OCI-LY3 (cell line): Measurements from ENCODE around the gene BMPR2.
"Not testable (repeated sequence)": the region's sequence is repeated elsewhere in the genome, so short reads cannot be mapped to it uniquely, and the experiment has no call there.

ENCODE experiments used
- H2AFZ ChIP-seq: fragments of 200-600, 300-600 bp; shearing (Covaris generic); 2 replicates; pipeline ENCODE4 v1.6.0; 2014; ENCODE audit warnings: antibody characterized with exemption, low read depth, low read length
- H3K27ac ChIP-seq: fragments of 200-600, 300-600 bp; sonication (generic); 2 replicates; pipeline ENCODE4 v1.5.1; 2014; ENCODE audit warnings: mild to moderate bottlenecking, low read length, moderate library complexity, mixed read lengths
- H3K27me3 ChIP-seq: fragments of 200-600, 300-600 bp; sonication (generic); 2 replicates; pipeline ENCODE4 v1.6.1; 2014; ENCODE audit warnings: low read depth, low read length, mixed read lengths
- H3K36me3 ChIP-seq: fragments of 200-600, 300-600 bp; sonication (generic); replicated peaks from 2 replicates; pipeline ENCODE3; 2014; ENCODE audit warnings: low read depth, low read length, mixed read lengths
- H3K4me1 ChIP-seq: fragments of 300-600, 200-600 bp; sonication (generic); 2 replicates; pipeline ENCODE4 v1.6.1; 2014; ENCODE audit warnings: low read length, mixed read lengths
- H3K4me2 ChIP-seq: fragments of 200-600, 300-600 bp; sonication (generic); 2 replicates; pipeline ENCODE4 v1.6.1; 2014; ENCODE audit warnings: low read length, mixed read lengths
- H3K4me3 ChIP-seq: fragments of 300-600, 200-600 bp; sonication (generic); 2 replicates; pipeline ENCODE4 v1.5.1; 2014; ENCODE audit warnings: antibody characterized with exemption, mild to moderate bottlenecking, low read length, moderate library complexity
- H3K79me2 ChIP-seq: fragments of 300-600, 200-600 bp; shearing (Covaris generic); 2 replicates; pipeline ENCODE4 v1.6.1; 2014; ENCODE audit warnings: mild to moderate bottlenecking, low read length, mixed read lengths
- H3K9ac ChIP-seq: fragments of 300-600, 200-600 bp; shearing (Covaris generic); 2 replicates; pipeline ENCODE4 v1.6.0; 2014; ENCODE audit warnings: mild to moderate bottlenecking, low read length, moderate library complexity
- H3K9me3 ChIP-seq: fragments of 200-600, 300-600 bp; shearing (Covaris generic); 2 replicates; pipeline ENCODE4 v1.6.1; 2014; ENCODE audit warnings: low read length, mixed read lengths; ENCODE audit not compliant: insufficient read depth
- H4K20me1 ChIP-seq: fragments of 200-600, 300-600 bp; sonication (generic); 2 replicates; pipeline ENCODE4 v1.6.1; 2016; ENCODE audit warnings: low read length, mixed read lengths; ENCODE audit not compliant: insufficient read depth
- CTCF ChIP-seq: fragments of 200-600, 300-600 bp; sonication (generic); IDR thresholded peaks from 2 replicates; pipeline ENCODE4 v1.5.1; 2014; ENCODE audit warnings: antibody characterized with exemption, low read length, low read depth
- EZH2phosphoT487 ChIP-seq: fragments of 200-600 bp; shearing (Covaris generic); IDR thresholded peaks from 2 replicates; pipeline ENCODE4 v1.6.1; 2018; ENCODE audit warnings: antibody characterized with exemption, mixed run types, low read depth

The BMPR2 gene

GRCh38 chr2:202382684-202383083 is 6.6 kb downstream of the BMPR2 start:
- no peak overlapping the region for H3K4me2 ChIP-seq
- no peak overlapping the region for H2AFZ ChIP-seq
- H4K20me1 ChIP-seq, result no peaks in the 10 kb centered on the region; the same call in 1 of the 2 replicates
- peaks cover 49% of the 10 kb centered on the region for H3K4me1 ChIP-seq
- no peak overlapping the region for H3K9ac ChIP-seq
- peaks cover 29% of the 10 kb centered on the region for H3K79me2 ChIP-seq
- no peak overlapping the region for H3K27ac ChIP-seq
- no peaks in the 10 kb centered on the region for H3K27me3 ChIP-seq
- TF ChIP-seq EZH2phosphoT487 (no peak), CTCF (no peak)
- H3K4me3 ChIP-seq, result no peak overlapping the region
- no peaks in the 10 kb centered on the region for H3K9me3 ChIP-seq
- H3K36me3 ChIP-seq, result no peaks in the 10 kb centered on the region

GRCh38 chr2:202386495-202386894 is 10.4 kb downstream of the BMPR2 start:
- H4K20me1 ChIP-seq, H3K4me2 ChIP-seq, H2AFZ ChIP-seq, H3K9ac ChIP-seq, H3K27me3 ChIP-seq, H3K36me3 ChIP-seq, H3K27ac ChIP-seq, H3K4me3 ChIP-seq, H3K9me3 ChIP-seq: not testable (repeated sequence)
- H3K79me2 ChIP-seq, result peaks cover 11% of the 10 kb centered on the region; the same call in 1 of the 2 replicates
- peaks cover 30% of the 10 kb centered on the region for H3K4me1 ChIP-seq

GRCh38 chr2:202387608-202388342 is 11.6 kb downstream of the BMPR2 start:
- Histone ChIP-seq H2AFZ (no peak overlapping the region), H3K79me2 (peaks cover 11% of the 10 kb centered on the region; the same call in 1 of the 2 replicates)

GRCh38 chr2:202400941-202401340 is 24.8 kb downstream of the BMPR2 start:
- Histone ChIP-seq H3K4me1 (no peaks in the 10 kb centered on the region), H3K27me3 (no peaks in the 10 kb centered on the region), H3K36me3 (no peaks in the 10 kb centered on the region), H3K27ac (no peak overlapping the region), H3K9ac (no peak overlapping the region), H3K79me2 (no peaks in the 10 kb centered on the region), H3K4me3 (no peak overlapping the region), H3K9me3 (no peaks in the 10 kb centered on the region), H4K20me1 (peaks cover 3% of the 10 kb centered on the region; the same call in 1 of the 2 replicates), H3K4me2 (no peak overlapping the region), H2AFZ (no peak overlapping the region)
- TF ChIP-seq CTCF (no peak), EZH2phosphoT487 (no peak)

More at GRCh38 chr2:202387608-202388342, 11.6 kb downstream of the BMPR2 start:
- no peak overlapping the region for H3K4me3 ChIP-seq
- H3K4me1 ChIP-seq, result peaks cover 30% of the 10 kb centered on the region
- no peak overlapping the region for H3K27ac ChIP-seq
- H3K9me3 ChIP-seq, result no peaks in the 10 kb centered on the region
- no peaks in the 10 kb centered on the region for H3K36me3 ChIP-seq
- TF ChIP-seq EZH2phosphoT487 (no peak), CTCF (no peak)
- no peaks in the 10 kb centered on the region for H3K27me3 ChIP-seq
- H3K9ac ChIP-seq, result no peak overlapping the region
- H3K4me2 ChIP-seq, result no peak overlapping the region
- no peaks in the 10 kb centered on the region for H4K20me1 ChIP-seq
